Loucy (cell line): ENCODE data around the gene HMX2.

ENCODE experiments used
- H2AFZ ChIP-seq: fragments of 200-600 bp; sonication (generic); 2 replicates; pipeline ENCODE4 v1.6.0; 2016; ENCODE audit warnings: antibody characterized with exemption, mild to moderate bottlenecking, low read length, moderate library complexity
- H3F3A ChIP-seq: fragments of 200-600 bp; 2 replicates; pipeline ENCODE4 v1.6.0; 2016; ENCODE audit warnings: antibody characterized with exemption, low read depth, mild to moderate bottlenecking
- H3K27me3 ChIP-seq: fragments of 200-600 bp; sonication (generic); 2 replicates; pipeline ENCODE4 v1.6.1; 2014; ENCODE audit warnings: low read length, mild to moderate bottlenecking; ENCODE audit not compliant: insufficient read depth, poor library complexity, severe bottlenecking
- H3K36me3 ChIP-seq: fragments of 200-600 bp; sonication (generic); 2 replicates; pipeline ENCODE4 v1.6.1; 2016; ENCODE audit warnings: low read length; ENCODE audit not compliant: insufficient read depth
- H3K4me1 ChIP-seq: fragments of 200-600 bp; sonication (generic); 2 replicates; pipeline ENCODE4 v1.5.1; 2014; ENCODE audit warnings: low read length, mild to moderate bottlenecking; ENCODE audit not compliant: insufficient read depth, poor library complexity, severe bottlenecking
- H3K4me2 ChIP-seq: fragments of 200-600 bp; sonication (generic); 2 replicates; pipeline ENCODE4 v1.6.0; 2014; ENCODE audit warnings: antibody characterized with exemption, low read length, low read depth, mild to moderate bottlenecking; ENCODE audit not compliant: poor library complexity, severe bottlenecking
- H3K4me3 ChIP-seq: fragments of 200-600 bp; sonication (generic); 2 replicates; pipeline ENCODE4 v1.5.1; 2014; ENCODE audit warnings: low read length, mild to moderate bottlenecking, mixed read lengths; ENCODE audit not compliant: poor library complexity, severe bottlenecking
- H3K79me2 ChIP-seq: fragments of 200-600 bp; sonication (generic); 2 replicates; pipeline ENCODE4 v1.6.1; 2014; ENCODE audit warnings: low read length; ENCODE audit not compliant: insufficient read depth
- H3K9ac ChIP-seq: fragments of 200-600 bp; sonication (generic); 2 replicates; pipeline ENCODE4 v1.6.0; 2014; ENCODE audit warnings: mild to moderate bottlenecking, low read depth, low read length, moderate library complexity; ENCODE audit not compliant: poor library complexity, severe bottlenecking
- H3K9me2 ChIP-seq: fragments of 200-600 bp; sonication (generic); replicated peaks from 2 replicates; pipeline ENCODE4 v1.6.1; 2016; ENCODE audit warnings: low read depth, low read length, mixed read lengths
- H3K9me3 ChIP-seq: fragments of 200-600 bp; sonication (generic); 2 replicates; pipeline ENCODE4 v1.6.1; 2014; ENCODE audit warnings: mild to moderate bottlenecking, antibody characterized with exemption, low read length, low read depth; ENCODE audit not compliant: insufficient read depth
- H4K20me1 ChIP-seq: fragments of 200-600 bp; sonication (generic); 2 replicates; pipeline ENCODE4 v1.6.0; 2014; ENCODE audit warnings: antibody characterized with exemption, low read length, mild to moderate bottlenecking; ENCODE audit not compliant: insufficient read depth, poor library complexity, severe bottlenecking
- EZH2phosphoT487 ChIP-seq: fragments of 200-600 bp; IDR thresholded peaks from 2 replicates; pipeline ENCODE4 v1.6.1; 2018; ENCODE audit warnings: antibody characterized with exemption, mild to moderate bottlenecking, moderate library complexity, borderline replicate concordance
- TF ChIP-seq, protein P1 (sequence below): fragments of 200-600 bp; sonication (generic); conservative IDR thresholded peaks from 2 replicates; pipeline ENCODE4 v1.5.1; 2014; ENCODE audit warnings: mild to moderate bottlenecking, antibody characterized with exemption, low read length

The HMX2 gene

DNA sequence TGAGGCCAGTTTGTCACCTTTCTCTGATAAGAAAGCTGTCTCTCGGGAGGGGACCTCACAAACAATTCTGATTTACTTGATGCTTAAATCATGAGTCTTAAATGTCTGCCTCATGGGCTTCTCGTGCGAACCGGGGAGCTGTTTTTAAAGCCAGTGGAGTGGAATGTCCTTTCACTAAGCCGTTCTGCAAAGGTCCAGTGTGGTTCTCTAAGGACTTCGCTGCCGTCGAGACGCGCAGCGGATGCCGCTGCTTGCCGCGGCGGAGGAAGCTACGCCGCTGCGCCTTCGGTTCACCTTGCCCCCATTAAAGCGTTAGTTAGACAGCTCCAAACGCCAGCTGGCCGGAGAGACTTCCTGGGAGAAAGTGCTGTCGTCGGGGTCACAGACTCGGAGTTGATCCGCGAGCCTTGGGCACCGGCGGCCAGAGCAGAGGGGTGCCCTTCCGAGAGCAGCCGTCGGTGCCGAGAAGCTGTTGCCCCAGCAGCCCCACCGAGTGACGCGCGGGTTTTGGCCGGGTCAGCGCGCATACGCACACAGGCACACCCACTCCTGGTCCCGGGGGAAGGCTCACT, 13.5 kb upstream of the HMX2 start:
- Histone ChIP-seq H3K9me3 (no peaks in the 10 kb centered on the region), H3F3A (no peaks in the 10 kb centered on the region), H3K36me3 (no peaks in the 10 kb centered on the region), H2AFZ (no peak overlapping the region), H3K9me2 (no peaks in the 10 kb centered on the region), H4K20me1 (no peaks in the 10 kb centered on the region), H3K27me3 (no peaks in the 10 kb centered on the region), H3K9ac (no peak overlapping the region), H3K4me3 (no peak overlapping the region), H3K4me2 (no peak overlapping the region), H3K4me1 (peaks cover 7% of the 10 kb centered on the region), H3K79me2 (no peaks in the 10 kb centered on the region)
- TF ChIP-seq, protein P1, sequence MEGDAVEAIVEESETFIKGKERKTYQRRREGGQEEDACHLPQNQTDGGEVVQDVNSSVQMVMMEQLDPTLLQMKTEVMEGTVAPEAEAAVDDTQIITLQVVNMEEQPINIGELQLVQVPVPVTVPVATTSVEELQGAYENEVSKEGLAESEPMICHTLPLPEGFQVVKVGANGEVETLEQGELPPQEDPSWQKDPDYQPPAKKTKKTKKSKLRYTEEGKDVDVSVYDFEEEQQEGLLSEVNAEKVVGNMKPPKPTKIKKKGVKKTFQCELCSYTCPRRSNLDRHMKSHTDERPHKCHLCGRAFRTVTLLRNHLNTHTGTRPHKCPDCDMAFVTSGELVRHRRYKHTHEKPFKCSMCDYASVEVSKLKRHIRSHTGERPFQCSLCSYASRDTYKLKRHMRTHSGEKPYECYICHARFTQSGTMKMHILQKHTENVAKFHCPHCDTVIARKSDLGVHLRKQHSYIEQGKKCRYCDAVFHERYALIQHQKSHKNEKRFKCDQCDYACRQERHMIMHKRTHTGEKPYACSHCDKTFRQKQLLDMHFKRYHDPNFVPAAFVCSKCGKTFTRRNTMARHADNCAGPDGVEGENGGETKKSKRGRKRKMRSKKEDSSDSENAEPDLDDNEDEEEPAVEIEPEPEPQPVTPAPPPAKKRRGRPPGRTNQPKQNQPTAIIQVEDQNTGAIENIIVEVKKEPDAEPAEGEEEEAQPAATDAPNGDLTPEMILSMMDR, result no peak
- TF ChIP-seq EZH2phosphoT487, result no peak

DNA sequence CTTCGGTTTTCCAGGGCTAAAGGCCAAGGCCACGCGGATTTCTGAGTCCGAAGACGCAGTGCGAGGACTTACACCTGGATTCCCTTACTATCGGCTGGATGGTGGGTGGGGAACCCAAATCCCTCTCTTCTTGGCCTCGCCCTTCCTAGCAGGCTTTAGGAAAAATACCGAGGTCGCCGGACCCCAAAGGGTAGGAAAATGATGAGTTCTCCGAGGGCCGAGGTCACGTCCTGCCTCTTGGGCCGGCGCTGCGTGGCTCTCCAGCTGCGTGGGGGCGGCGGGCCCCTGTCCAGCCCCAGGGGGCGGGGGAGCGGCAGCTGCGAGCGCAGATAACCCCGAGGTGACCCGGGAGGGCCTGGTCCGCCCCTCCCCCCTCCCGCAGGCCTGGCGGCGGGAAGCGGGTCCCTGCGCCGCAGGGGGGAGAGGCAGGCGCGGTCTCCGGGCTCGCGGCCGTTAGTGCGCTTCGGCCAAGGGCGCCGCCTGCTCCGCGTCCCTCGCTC, 13.0 kb upstream of the HMX2 start:
- no peaks in the 10 kb centered on the region for H4K20me1 ChIP-seq
- H3K4me2 ChIP-seq, result no peak overlapping the region
- no peak overlapping the region for H3K9ac ChIP-seq
- H3K4me3 ChIP-seq, result no peak overlapping the region
- H3F3A ChIP-seq, result no peaks in the 10 kb centered on the region
- H3K9me2 ChIP-seq, result no peaks in the 10 kb centered on the region
- peaks cover 7% of the 10 kb centered on the region for H3K4me1 ChIP-seq
- no peaks in the 10 kb centered on the region for H3K79me2 ChIP-seq
- no peak overlapping the region for H2AFZ ChIP-seq
- TF ChIP-seq, protein P1, result no peak
- TF ChIP-seq EZH2phosphoT487, result no peak
- H3K27me3 ChIP-seq, result no peaks in the 10 kb centered on the region
- H3K36me3 ChIP-seq, result no peaks in the 10 kb centered on the region
- H3K9me3 ChIP-seq, result no peaks in the 10 kb centered on the region

DNA sequence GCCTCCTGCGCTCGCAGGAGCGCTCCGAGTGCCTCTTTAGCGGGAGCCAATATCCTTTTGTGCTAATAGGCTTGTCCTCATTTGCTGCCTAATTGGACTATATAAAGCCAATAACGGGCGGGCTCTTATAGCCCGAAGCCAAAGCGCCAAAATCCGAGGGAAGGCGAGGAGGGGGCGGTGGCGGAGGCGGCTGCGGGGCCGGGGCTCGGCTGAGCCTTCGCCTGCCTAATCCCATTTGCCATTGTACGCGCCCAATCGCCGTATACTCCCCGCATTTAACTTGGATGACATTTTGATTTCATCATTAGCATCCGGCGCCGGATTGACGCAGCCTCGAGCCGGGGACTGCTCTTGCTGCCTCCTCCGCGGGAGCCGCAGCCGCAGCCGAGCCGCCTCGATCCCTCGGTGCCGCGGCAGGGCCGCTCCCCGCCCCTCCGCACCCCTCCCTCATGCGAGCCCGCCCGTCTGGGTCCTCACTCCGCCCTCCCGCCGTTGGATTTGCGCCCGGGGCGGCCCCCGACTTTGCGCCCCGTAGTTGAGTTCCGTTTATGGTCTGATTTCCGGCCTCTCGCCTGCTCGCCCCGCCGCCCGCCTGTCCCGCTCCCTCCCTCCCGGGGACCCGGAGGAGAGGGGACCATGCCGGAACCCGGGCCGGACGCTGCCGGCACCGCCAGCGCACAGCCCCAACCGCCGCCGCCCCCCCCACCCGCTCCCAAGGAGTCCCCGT, 12.4 kb upstream of the HMX2 start, which contains the start of gene HMX3:
Gene HMX3 (plus strand): TSS at position 556 of the 727 bp plus-strand sequence. CDS start 81 bp downstream, at position 637.
- Histone ChIP-seq H3K79me2 (no peaks in the 10 kb centered on the region), H3K36me3 (no peaks in the 10 kb centered on the region), H3K9ac (no peak within 1 kb of the TSS), H3F3A (no peaks in the 10 kb centered on the region), H2AFZ (no peak within 1 kb of the TSS), H3K9me2 (no peaks in the 10 kb centered on the region), H3K4me1 (peaks cover 7% of the 10 kb centered on the region), H3K27me3 (no peaks in the 10 kb centered on the region), H4K20me1 (no peaks in the 10 kb centered on the region), H3K9me3 (no peaks in the 10 kb centered on the region), H3K4me2 (no peak within 1 kb of the TSS), H3K4me3 (no peak within 1 kb of the TSS)
- TF ChIP-seq EZH2phosphoT487, result no peak
- TF ChIP-seq, protein P1, result no peak
